ENCODE measurements around the gene DESI1. TPM values are rescaled to one million over a fixed set of nuclear protein-coding genes. Genes with fewer than 3 reads are reported as not detected.

The DESI1 gene
- total RNA-seq, 1 donor from 2014 or later, result 29.5 TPM

DNA sequence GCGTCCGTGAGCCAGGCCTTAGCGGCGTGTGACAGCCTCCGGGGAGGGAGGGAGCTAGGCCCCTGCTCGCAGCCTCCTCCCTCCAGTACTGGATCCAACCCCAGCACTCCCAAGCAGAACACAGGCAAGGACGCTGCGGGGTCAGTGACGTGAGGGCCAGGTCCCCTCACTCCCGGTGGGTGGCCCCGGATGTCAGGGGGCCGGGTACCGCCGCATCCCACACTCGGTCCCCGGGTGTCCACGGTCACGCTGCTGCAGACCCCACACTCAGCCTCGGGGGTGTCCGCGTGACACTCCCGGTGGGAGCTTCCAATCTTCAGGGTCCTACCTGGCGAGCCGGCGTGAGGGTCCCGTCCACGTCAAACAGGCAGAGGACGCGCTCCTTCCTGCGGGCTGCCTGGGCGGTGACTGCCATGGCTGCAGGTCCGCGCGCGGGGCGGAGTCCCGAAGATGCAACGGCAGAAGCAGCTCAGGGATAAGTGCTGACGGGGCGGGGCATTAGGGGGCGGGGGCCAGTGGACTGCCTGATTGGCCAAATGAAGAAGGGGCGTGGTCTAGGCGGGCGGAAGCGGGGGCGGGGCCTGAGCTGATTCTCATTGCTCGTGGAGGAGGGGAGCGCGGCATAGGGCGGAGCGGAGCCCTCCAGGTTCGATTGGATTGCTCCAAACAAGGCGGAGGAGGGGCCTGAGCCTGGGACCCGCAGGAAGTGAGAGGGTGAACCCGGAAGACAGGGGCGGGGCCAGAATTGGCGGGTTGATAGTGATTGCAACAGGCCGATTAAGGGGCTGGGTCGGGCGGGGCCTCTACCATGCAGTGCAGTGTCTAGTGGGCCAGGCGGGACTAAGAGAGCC is 31.2 kb downstream of the DESI1 start, which contains the start of gene PMM1:
PMM1 (minus strand) TSS at position 450 of the 851 bp plus-strand sequence; CDS start at position 415, 35 bp downstream.
- H3K27me3 ChIP-seq, result no peaks in the 10 kb centered on the region
- TF ChIP-seq CTCF (IDR thresholded peaks at IDR 0.05), result no peak
- no peaks in the 10 kb centered on the region for H3K9me3 ChIP-seq
- intact Hi-C loops (cut with DNase I), result loop anchor here (10.0 kb wide), 1 partner anchor 185 kb away; no protein-coding TSS in a partner anchor
- H3K36me3 ChIP-seq, result peaks cover 2% of the 10 kb centered on the region
- H3K27ac ChIP-seq, result peak within 1 kb of the TSS; percentile 86
- H3K4me3 ChIP-seq, result peak within 1 kb of the TSS; percentile 99
- peaks cover 15% of the 10 kb centered on the region for H3K4me1 ChIP-seq
- ATAC-seq (peak; percentile 98), DNase-seq (peak; percentile 100)

- intact Hi-C loops (cut with DNase I), result no loop called here
- ATAC-seq (no peak), DNase-seq (no peak)
- no peak for TF ChIP-seq CTCF (IDR thresholded peaks at IDR 0.05)
- peaks cover 24% of the 10 kb centered on the region for H3K36me3 ChIP-seq
- no peak overlapping the region for H3K27ac ChIP-seq
- no peak overlapping the region for H3K4me3 ChIP-seq
- H3K4me1 ChIP-seq, result peaks cover 15% of the 10 kb centered on the region
- no peaks in the 10 kb centered on the region for H3K27me3 ChIP-seq
- H3K9me3 ChIP-seq, result no peaks in the 10 kb centered on the region
These were observed 33.5 kb downstream of the DESI1 start for GRCh38 chr22:41587347-41587723.

GRCh38 chr22:41585898-41586297 is 34.9 kb downstream of the DESI1 start:
- Histone ChIP-seq H3K4me1 (peaks cover 15% of the 10 kb centered on the region), H3K27ac (no peak overlapping the region), H3K4me3 (no peak overlapping the region), H3K27me3 (no peaks in the 10 kb centered on the region), H3K36me3 (peaks cover 35% of the 10 kb centered on the region), H3K9me3 (no peaks in the 10 kb centered on the region)
- TF ChIP-seq CTCF (IDR thresholded peaks at IDR 0.05), result no peak
- intact Hi-C loops (cut with DNase I), result no loop called here
- DNase-seq (no peak), ATAC-seq (no peak)

GRCh38 chr22:41584881-41585280 is 36.0 kb downstream of the DESI1 start:
- Histone ChIP-seq H3K4me3 (no peak overlapping the region), H3K27me3 (no peaks in the 10 kb centered on the region), H3K4me1 (peaks cover 15% of the 10 kb centered on the region), H3K27ac (no peak overlapping the region), H3K36me3 (peaks cover 35% of the 10 kb centered on the region), H3K9me3 (no peaks in the 10 kb centered on the region)
- intact Hi-C loops (cut with DNase I), result no loop called here
- DNase-seq (no peak), ATAC-seq (no peak)
- no peak for TF ChIP-seq CTCF (IDR thresholded peaks at IDR 0.05)

- H3K9me3 ChIP-seq, result no peaks in the 10 kb centered on the region
- no peak overlapping the region for H3K27ac ChIP-seq
- no peaks in the 10 kb centered on the region for H3K27me3 ChIP-seq
- no peak for TF ChIP-seq CTCF (IDR thresholded peaks at IDR 0.05)
- H3K36me3 ChIP-seq, result peaks cover 52% of the 10 kb centered on the region
- intact Hi-C loops (cut with DNase I), result no loop called here
- no peak overlapping the region for H3K4me3 ChIP-seq
- ATAC-seq (no peak), DNase-seq (no peak)
- H3K4me1 ChIP-seq, result no peaks in the 10 kb centered on the region
These were observed 38.1 kb downstream of the DESI1 start for GRCh38 chr22:41582694-41583093.

Measured in upper lobe of right lung (tissue), 1 donor.